GM19455 (cell line): Measurements from ENCODE around the gene UMODL1.
"Not testable (repeated sequence)": the region's sequence is repeated elsewhere in the genome, so short reads cannot be mapped to it uniquely, and the experiment has no call there.

Experiments used
- ATAC-seq: cut with Tn5 transposase; IDR thresholded peaks from one replicate; pipeline ENCODE4 v1.9.1; 2021; ENCODE audit not compliant: unreplicated experiment

UMODL1 gene

GRCh38 chr21:42060166-42060565, 11.0 kb upstream of the UMODL1 start:
- ATAC-seq: no peak

GRCh38 chr21:42061195-42061985, 9.7 kb upstream of the UMODL1 start:
- peak; percentile 59 for ATAC-seq

GRCh38 chr21:42061986-42062235, 9.2 kb upstream of the UMODL1 start:
- no peak for ATAC-seq

GRCh38 chr21:42062236-42063022, 8.7 kb upstream of the UMODL1 start:
- peak; percentile 45 for ATAC-seq

GRCh38 chr21:42063191-42063570, 7.9 kb upstream of the UMODL1 start:
- no peak for ATAC-seq

- no peak for ATAC-seq
Measured at GRCh38 chr21:42063571-42064521, 7.3 kb upstream of the UMODL1 start.

- ATAC-seq: no peak
Measured at GRCh38 chr21:42066521-42066920, 4.6 kb upstream of the UMODL1 start.

DNA sequence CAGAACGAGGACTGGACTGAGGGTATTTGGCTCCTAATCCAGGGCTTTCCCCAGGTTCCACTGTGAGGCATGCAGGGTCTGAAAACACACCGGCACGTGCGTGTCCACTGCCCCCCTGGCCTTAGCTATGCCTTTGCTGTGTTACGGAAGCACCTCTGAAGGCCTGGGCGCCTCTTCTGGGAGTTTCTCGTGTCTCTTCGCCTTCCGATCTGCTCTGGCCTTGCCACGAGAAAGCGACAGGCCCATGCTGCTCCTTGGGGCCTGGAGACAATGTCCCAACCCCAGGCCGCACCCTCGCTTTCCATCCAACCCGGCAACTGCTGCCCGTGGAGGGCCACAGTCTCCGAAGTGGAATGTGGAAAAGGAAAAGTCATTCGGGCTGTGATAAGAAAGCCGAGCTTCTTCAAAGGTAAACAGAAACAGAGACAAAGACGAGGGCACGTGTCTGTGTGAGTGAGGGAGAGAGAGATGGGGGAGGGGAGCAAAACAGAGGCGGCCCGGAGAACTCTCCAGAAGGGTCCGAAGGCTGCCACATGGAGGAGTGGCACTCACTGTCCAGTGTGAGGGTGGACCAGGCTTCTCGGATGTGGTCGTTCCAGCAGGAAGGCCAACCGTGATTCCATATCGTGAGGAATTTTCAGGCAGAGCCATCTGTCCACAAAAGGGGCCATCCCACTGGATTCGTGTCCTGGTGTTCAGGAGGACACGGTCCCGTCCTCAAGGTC, 3.4 kb upstream of the UMODL1 start:
- ATAC-seq: no peak

DNA sequence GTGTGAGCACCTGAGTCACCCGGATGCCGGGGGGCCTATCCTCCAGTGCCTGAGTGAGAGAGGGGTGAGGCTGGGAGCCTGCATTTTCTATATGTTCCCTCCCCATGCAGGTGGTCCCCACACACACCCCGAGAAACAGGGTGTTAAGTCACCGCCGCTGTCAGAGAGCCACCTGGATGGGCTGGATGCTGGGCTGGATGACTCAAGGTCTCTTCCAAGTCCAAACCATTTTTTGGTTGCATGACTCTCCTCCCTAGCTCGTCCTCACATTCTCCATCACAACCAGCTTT, 2.9 kb upstream of the UMODL1 start:
- ATAC-seq: no peak

DNA sequence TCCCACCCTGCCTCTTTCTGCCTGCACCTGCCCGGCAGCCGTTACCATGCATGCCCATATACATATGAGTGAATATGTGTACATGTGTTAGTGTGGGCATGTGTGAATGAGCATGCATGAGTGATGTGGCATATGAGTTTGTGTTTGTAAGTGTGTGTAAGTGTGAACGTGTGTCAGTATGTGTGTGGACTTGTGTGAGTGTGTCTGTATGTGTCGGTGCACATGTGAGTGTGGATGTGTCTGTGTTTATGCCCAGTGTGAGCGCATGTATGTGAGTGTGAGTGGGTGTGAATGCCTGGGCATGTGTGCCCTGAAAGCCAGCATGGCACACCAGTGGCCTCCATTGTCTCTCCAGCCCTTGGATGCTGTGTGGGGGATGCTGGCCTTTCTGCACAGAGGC, 2.5 kb upstream of the UMODL1 start:
- no peak for ATAC-seq

DNA sequence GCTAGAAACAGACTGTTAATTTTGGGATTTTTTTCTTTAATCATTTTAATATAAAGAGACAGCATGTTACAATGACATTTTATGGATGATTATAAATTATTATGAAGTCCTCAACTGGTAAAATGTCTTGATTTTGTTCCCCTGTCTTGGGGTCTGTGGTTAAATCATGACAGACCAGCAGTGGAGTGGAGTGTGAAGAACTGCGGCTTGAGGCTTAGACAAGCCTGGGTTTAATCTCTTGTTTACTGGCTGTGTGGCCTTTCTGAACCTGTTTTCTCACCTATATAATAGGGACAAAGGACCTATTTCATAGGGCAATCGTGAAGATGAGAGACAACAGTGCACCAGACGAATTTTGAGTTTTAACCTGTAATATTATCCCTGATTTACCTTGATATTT, 1.8 kb upstream of the UMODL1 start:
- ATAC-seq: no peak

- no peak for ATAC-seq
Measured at GRCh38 chr21:42069843-42070242, 1.3 kb upstream of the UMODL1 start.

DNA sequence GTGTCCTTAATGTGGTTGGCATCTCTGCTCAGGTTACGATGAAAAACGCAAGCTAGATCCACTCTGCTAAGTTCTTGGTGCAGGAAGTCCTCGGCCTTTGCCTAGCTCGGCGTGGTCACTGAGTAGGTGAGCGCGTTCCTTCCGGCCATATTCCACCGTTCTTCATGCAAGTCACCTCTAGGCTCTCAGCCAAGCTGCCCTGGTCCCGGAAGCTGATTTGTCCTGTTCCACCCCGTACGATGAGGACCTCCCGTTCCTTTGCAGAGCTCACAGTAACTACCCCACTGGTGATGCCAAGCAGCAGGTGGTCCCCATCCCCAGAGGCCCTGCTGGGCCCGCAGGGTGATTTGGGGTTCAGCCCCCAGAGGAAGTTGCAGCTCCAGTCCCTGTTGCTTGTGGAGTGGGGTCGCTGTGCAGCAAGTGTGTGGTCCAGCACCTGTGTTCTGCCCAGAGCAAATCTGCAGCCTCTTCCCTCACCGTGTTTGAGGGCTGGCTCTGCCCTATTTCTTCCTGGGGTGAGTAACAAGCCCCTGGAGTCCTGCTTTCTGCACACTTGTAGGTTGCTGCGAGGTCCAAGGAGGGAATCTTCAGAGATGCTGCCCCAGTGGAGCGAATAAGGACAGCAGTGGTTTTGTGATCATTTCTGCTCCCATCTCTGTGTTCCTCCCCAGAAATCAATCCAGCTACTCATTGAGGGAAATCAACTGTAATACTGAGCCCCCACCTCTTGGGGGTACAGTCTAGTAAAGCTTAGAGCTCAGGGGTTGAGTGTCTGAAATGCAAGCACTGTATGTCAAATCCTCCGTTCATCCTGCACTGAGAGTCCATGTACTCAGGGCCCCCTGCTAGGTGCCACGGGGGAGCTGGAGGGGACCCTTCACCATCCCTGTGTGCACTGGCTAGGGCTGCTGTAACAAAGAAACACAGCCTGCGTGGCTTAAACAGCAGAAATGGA, 2.3 kb downstream of the UMODL1 start:
- ATAC-seq: no peak

GRCh38 chr21:42075686-42076471, 4.8 kb downstream of the UMODL1 start:
- no peak for ATAC-seq

DNA sequence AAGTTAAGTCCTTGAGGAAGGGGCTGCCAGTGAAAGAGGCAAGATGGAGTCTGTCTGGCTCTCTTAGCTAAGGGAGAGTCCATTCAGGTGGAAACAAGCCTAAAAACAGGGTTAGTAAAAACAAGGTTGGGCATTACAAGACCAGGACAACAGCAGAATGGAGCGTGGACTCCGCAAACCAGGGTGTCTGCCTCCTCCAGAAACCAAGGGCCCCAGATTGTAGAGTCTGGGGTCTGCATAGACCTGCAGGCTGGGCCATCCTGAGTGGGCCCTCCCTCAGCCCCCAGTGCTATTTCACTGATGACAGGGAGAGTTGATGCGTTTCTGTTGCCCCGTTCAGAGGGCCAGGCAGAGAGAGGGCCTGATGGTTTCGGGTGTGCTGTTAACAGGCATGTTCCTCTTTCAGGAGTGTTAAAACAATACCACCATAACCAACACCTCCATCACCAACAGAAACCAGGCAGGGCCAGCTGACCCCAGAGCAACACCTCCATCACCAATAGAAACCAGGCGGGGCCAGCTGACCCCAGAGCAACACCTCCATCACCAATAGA, 6.6 kb downstream of the UMODL1 start:
- ATAC-seq: peak; percentile 73

GRCh38 chr21:42078247-42079007, 7.3 kb downstream of the UMODL1 start:
- ATAC-seq: not testable (repeated sequence)

DNA sequence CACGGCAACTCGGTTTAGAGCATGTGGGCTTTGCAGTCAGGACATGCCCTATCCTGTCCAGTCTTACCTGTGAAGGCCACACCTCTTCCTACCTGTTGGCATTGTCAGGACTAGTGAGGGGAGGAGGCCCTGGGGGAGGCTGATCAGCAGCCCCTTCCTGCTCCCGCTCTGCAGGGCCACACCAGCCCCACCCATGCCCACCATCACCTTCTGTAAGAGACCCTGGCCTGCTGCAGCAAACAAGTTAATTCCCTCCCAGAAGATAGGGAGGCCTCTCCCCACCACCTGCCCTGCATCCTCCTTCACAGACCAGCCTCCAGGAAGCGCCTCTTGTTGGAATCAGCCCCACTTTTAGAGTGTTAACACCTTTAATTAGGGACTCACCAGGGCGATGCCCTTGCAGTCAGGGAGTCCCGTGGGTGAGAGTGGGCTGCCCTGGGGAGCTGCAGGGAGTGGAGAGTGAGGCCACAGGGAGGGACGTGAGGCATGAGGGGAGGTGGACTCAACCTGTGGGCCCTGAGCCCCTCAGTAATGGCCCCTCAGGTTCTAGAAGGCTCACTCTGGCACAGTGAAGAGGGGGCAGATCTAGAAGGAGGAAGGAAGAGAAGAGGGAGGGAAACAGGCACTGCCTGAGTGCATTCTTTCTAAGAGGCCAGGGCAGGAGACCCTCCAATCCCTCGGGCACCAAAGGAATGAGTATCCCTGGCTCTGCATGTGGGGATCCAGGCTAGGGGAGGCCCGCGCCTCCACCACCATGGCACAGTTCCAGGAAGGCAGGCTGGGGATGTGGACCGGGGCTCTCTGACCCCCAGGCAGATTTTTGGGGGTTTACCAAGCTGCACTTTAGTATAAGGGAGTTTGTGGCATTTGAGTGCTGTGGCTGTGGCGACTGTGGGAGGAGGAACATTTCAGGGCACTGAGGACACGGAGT, 8.2 kb downstream of the UMODL1 start:
- no peak for ATAC-seq
